MG63 (cell line): Measurements from ENCODE around the gene ZBTB22. TPM values are rescaled to one million over a fixed set of nuclear protein-coding genes. Genes with fewer than 3 reads are reported as not detected.
"Not testable (repeated sequence)": the region's sequence is repeated elsewhere in the genome, so short reads cannot be mapped to it uniquely, and the experiment has no call there.

Experiments
- DNase-seq: peaks from one replicate; pipeline ENCODE4 v3.0.0-alpha.2; 2020
- H3K27me3 ChIP-seq: fragments of 250-450 bp; sonication (Bioruptor Pico); 2 replicates; pipeline ENCODE4 v1.5.1; 2020; ENCODE audit warnings: mild to moderate bottlenecking, moderate library complexity
- H3K36me3 ChIP-seq: fragments of 250-450 bp; sonication (Bioruptor Pico); 2 replicates; pipeline ENCODE4 v1.5.1; 2020; ENCODE audit warnings: mild to moderate bottlenecking, moderate library complexity
- H3K4me3 ChIP-seq: fragments of 250-450 bp; sonication (Bioruptor Pico); 2 replicates; pipeline ENCODE4 v1.5.1; 2020; ENCODE audit warnings: mild to moderate bottlenecking, moderate library complexity
- H3K9me3 ChIP-seq: fragments of 250-450 bp; sonication (Bioruptor Pico); 2 replicates; pipeline ENCODE4 v1.5.1; 2020; ENCODE audit warnings: mild to moderate bottlenecking, moderate library complexity
- total RNA-seq: library from RNA; depleted of rRNA; stranded (reverse); fragments of >200 nt; shearing (Covaris generic); gene quantifications from 2 replicates; pipeline ENCODE4 v1.2.3, GENCODE V29; 2014; ENCODE audit warnings: low replicate concordance; rRNA removed

ZBTB22 gene, protein sequence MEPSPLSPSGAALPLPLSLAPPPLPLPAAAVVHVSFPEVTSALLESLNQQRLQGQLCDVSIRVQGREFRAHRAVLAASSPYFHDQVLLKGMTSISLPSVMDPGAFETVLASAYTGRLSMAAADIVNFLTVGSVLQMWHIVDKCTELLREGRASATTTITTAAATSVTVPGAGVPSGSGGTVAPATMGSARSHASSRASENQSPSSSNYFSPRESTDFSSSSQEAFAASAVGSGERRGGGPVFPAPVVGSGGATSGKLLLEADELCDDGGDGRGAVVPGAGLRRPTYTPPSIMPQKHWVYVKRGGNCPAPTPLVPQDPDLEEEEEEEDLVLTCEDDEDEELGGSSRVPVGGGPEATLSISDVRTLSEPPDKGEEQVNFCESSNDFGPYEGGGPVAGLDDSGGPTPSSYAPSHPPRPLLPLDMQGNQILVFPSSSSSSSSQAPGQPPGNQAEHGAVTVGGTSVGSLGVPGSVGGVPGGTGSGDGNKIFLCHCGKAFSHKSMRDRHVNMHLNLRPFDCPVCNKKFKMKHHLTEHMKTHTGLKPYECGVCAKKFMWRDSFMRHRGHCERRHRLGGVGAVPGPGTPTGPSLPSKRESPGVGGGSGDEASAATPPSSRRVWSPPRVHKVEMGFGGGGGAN
- 6.2 and 20.0 TPM in 2 replicates for total RNA-seq

DNA sequence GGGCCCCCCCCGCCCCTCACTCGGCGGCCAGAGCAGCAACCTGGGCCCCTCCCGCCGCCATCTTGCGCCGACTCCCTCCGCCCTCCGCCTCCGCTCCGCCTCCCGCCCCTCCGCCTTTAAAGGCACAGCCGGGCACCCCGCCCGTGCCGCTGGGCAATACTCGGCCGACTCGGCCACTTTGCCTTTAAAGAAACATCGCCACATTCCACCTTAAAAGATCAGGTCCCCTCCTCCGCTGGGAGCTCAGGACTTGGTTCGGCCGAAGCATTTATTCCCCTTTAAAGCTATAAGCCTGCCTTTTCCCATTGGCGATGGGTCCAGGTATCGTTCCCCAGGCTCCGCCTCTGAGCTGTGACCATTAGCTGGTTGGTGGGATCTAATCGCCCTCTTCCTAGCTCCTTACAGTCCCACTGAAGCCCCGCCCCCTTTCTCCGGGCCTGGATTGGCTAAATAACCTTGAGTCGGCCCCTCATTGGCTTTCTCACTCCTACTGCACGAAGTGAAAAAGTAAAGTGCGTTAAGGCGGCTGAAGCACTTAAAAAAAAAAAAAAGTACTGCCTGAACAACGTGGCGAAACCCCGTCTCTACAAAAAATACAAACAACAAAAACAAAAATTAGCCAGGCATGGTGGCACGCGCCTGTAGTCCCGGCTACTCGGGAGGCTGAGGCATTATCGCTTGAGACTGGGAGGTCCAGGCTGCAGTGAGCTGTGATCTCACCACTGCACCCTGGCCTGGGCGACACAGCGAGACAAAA lies at the start of gene ZBTB22:
ZBTB22 (minus strand) TSS at position 76 of the 757 bp plus-strand sequence. CDS start 828 bp downstream, outside the sequence.
- Histone ChIP-seq H3K4me3 (peak within 1 kb of the TSS; percentile 57), H3K9me3 (no peaks in the 10 kb centered on the region), H3K36me3 (peaks cover 24% of the 10 kb centered on the region), H3K27me3 (no peaks in the 10 kb centered on the region)
- peak; percentile 96 for DNase-seq

DNA sequence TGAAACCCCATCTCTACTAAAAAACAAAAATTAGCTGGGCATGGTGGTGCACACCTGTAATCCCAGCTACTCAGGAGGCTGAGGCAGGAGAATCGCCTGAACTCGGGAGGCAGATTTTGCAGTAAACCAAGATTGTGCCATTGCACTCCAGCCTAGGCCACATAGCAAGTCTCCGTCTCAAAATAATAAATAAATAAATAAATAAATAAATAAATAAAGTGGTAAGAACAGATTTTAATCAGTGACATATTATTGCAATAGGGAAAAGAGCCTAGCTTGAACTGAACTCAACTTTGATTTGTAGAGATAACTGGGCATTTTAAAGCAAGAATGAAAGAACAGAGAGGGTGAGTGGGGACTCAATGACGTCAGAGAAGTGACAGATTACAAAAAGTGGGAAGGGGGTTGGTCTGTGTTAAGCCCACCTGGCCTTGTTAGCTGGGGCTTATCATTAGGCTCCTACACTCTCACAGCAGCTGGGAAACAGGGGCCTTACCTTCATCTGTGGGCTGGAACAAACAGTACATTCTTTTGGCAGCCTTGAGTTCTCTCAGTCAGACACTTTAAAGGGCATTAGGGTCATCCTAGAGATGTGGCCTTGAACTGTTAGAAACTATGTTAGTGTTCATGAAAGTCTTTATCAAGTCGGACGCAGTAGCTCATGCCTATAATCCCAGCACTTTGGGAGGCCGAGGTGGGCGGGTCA lies 49.6 kb upstream of the ZBTB22 start:
- Histone ChIP-seq H3K27me3 (no peaks in the 10 kb centered on the region), H3K4me3 (no peak overlapping the region), H3K9me3 (no peaks in the 10 kb centered on the region), H3K36me3 (no peaks in the 10 kb centered on the region)
- no peak for DNase-seq

DNA sequence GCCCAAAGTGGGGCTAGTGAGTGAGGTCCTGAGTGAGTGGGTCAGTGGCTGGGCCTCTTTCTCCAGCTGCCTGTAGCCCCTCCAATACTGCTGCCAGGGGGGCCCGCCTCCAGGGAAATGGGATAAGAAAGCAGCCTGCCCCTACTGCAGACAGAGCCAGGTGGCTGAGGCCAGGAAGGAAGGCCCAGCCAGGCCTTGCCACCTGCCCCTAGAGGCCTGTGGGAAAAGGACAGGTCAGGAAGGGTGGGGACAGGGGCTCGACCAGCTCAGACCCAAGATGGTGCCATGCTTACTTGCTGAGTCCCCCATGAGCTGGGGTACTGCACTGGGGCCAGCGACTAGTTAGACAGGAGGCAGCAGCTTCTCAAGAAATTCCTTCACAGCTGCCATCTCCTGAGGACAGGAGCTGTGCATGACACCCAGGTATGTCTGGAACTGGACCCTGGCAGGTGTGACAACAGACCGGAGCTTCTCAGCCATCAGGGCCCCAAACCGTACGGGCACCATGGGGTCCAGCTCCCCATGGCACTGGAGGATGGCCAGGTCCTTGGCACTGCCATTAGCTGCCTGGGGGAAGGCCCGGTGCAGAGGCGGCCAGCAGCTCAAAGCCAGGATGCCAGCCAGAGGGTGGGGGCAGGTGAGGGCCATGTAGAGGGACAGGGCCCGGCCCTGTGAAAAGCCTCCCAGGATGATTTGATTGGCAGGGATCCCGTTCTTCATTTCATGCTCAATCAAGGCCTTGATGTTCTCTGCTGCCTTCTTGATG lies 47.8 kb upstream of the ZBTB22 start:
- not testable (repeated sequence) for DNase-seq, H3K9me3 ChIP-seq, H3K27me3 ChIP-seq, H3K36me3 ChIP-seq, H3K4me3 ChIP-seq

DNA sequence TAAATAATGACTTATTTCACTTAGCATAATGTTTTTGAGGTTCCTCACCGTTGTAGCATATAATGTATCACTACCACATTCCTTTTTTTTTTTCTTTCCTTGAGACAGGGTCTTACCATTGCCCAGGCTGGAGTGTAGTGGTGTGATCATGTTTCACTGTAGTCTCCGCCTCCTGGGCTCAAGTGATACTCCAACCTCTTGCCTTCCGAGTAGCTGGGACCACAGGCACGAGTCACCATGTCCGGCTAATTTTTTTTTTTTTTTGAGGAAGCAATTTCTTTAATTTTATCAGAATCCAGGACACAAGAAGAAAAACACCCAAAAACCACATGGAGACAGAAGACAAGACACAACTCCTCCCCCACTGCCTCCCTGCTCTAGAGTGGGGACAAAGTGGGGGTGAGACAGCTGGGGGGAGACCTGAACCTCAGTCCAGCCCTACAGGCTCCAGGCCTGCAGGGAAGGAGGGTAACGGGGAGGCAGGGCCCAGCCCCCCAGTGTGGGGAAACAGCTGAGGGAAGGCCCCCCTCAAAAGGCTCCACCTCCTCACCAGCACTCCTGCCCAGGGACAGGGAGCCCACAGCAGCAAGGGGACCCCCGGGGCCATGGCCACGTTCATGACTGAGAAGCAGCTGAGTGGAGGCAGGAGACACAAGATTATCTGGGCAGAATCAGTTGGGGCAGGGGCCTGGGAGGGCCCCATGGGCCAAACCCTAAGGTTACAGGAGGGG lies 47.1 kb upstream of the ZBTB22 start:
- H3K27me3 ChIP-seq, H3K4me3 ChIP-seq, H3K36me3 ChIP-seq, H3K9me3 ChIP-seq: not testable (repeated sequence)
- DNase-seq, result peak; percentile 59

DNA sequence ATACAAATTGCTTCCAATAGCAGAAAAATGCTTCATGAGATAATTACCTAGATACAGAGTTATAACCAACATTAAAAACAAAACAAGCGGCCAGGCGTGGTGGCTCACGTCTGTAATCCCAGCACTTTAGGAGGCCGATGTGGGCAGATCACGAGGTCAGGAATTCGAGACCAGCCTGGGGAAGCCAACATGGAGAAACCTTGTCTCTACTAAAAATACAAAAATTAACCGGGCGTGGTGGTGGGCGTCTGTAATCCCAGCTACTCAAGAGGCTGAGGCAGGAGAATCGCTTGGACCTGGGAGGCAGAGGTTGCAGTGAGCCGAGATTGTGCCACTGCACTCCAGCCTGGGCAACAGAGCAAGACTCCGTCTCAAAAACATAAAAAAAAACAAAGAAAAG lies 45.9 kb upstream of the ZBTB22 start:
- DNase-seq, H3K4me3 ChIP-seq, H3K36me3 ChIP-seq, H3K27me3 ChIP-seq, H3K9me3 ChIP-seq: not testable (repeated sequence)

DNA sequence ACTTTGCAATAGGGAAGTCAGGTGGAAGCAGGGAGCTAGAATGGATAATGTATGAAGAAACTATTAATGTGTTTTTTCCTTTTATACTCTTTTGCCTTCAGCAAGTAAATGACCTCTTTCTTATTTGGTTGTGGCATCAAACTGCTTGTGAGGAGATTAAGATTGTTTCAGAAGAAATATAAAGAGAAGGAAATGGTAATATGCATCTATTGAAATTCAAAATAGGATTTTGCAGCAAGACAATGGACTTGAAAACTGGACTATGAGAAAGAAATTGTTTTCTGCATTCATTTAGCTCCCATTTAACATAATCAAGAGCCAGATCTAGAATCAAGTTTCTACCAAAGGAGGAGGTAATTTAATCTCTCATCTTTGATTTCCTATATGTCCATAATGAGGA lies 41.8 kb upstream of the ZBTB22 start:
- Histone ChIP-seq H3K4me3 (no peak overlapping the region), H3K9me3 (no peaks in the 10 kb centered on the region), H3K27me3 (no peaks in the 10 kb centered on the region; the same call in 1 of the 2 replicates), H3K36me3 (no peaks in the 10 kb centered on the region)
- no peak for DNase-seq

DNA sequence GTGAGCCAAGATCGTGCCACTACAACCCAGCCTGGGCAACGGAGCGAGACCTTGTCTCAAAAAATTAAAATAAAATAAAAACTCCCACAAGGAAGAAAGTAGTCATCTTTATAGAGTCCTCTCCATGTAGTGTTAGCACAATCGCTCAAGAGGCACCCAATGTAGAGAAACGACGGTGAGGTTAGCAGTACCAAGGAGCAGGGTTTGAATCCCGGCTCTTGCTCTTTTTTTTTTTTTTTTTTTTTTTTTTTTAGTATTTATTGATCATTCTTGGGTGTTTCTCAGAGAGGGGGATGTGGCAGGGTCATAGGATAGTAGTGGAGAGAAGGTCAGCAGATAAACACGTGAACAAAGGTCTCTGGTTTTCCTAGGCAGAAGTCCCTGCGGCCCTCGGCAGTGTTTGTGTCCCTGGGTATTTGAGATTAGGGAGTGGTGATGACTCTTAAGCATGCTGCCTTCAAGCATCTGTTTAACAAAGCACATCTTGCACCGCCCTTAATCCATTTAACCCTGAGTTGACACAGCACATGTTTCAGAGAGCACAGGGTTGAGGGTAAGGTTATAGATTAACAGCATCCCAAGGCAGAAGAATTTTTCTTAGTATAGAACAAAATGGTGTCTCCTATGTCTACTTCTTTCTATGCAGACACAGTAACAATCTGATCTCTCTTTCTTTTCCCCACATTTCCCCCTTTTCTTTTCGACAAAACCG lies 39.8 kb upstream of the ZBTB22 start:
- DNase-seq, H3K9me3 ChIP-seq, H3K36me3 ChIP-seq, H3K4me3 ChIP-seq, H3K27me3 ChIP-seq: not testable (repeated sequence)

DNA sequence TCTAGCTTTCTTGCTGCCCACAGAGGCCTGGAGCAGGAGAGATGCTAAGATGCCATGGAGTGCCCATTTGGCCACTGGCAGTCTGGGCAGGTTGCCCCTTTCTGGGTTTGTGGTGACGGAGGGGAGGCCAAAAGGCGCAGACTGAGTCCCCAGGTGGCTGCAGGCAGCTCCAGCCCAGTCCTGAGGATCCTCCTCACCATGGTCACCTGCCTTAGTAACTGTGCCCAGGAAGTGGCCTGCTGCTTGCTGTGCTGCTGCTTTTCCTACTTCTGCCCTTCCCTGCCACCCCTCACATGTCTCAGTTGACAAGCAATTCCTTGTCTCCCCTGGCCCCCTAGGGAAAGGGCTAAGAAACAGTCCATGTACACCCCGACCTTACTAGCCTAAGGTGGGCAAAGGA lies 38.8 kb upstream of the ZBTB22 start:
- no peak overlapping the region for H3K4me3 ChIP-seq
- H3K27me3 ChIP-seq, result no peaks in the 10 kb centered on the region; the same call in 1 of the 2 replicates
- DNase-seq, result no peak
- H3K9me3 ChIP-seq, result no peaks in the 10 kb centered on the region
- H3K36me3 ChIP-seq, result no peaks in the 10 kb centered on the region

DNA sequence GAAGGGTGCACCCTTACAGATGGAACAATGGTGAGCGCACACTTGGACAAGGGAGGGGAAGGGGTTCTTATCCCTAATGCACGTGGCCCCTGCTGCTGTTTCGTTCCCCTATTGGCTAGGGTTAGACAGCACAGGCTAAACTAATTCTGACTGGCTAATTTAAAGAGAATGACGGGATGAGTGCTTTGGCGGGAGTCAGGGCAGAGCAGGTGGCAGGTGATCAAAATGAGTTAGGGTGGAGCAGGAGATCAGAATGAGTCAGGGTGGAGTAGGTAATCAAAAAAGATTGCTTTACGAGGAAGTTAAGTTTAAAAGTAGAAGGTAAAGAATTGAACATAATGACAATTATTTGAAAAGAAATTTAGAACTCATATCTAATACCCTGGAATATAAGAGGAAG lies 38.3 kb upstream of the ZBTB22 start:
- not testable (repeated sequence) for H3K9me3 ChIP-seq, DNase-seq, H3K36me3 ChIP-seq, H3K27me3 ChIP-seq, H3K4me3 ChIP-seq

DNA sequence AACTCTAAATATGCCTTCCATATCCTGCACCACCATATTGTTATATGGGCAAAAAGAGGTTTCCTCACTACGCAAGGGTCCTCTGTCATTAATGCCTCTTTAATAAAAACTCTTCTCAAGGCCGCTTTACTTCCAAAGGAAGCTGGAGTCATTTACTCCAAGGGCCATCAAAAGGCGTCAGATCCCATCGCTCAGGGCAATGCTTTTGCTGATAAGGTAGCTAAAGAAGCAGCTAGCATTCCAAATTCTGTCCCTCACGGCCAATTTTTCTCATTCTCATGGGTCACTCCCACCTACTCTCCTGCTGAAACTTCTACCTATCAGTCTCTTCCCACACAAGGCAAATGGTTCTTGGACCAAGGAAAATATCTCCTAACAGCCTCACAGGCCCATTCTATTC lies 30.3 kb upstream of the ZBTB22 start:
- no peaks in the 10 kb centered on the region for H3K36me3 ChIP-seq
- no peak overlapping the region for H3K4me3 ChIP-seq
- no peaks in the 10 kb centered on the region for H3K27me3 ChIP-seq
- no peak for DNase-seq
- H3K9me3 ChIP-seq, result no peaks in the 10 kb centered on the region

DNA sequence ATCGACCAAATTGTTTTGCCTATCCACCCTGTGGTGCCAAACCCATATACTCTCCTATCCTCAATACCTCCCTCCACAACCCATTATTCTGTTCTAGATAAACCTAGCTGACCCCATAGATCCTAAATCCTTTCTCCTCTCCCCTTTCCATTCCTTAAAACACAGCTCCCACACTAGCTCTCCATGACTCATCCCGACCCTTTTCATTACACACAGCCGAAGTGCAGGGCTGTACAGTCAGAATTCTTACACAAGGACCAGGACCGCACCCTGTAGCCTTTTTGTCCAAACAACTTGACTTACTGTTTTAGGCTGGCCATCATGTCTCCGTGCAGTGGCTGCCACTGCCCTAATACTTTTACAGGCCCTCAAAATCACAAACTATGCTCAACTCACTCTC lies 29.4 kb upstream of the ZBTB22 start:
- not testable (repeated sequence) for H3K9me3 ChIP-seq, H3K36me3 ChIP-seq, H3K4me3 ChIP-seq, H3K27me3 ChIP-seq
- peak; percentile 3 for DNase-seq

DNA sequence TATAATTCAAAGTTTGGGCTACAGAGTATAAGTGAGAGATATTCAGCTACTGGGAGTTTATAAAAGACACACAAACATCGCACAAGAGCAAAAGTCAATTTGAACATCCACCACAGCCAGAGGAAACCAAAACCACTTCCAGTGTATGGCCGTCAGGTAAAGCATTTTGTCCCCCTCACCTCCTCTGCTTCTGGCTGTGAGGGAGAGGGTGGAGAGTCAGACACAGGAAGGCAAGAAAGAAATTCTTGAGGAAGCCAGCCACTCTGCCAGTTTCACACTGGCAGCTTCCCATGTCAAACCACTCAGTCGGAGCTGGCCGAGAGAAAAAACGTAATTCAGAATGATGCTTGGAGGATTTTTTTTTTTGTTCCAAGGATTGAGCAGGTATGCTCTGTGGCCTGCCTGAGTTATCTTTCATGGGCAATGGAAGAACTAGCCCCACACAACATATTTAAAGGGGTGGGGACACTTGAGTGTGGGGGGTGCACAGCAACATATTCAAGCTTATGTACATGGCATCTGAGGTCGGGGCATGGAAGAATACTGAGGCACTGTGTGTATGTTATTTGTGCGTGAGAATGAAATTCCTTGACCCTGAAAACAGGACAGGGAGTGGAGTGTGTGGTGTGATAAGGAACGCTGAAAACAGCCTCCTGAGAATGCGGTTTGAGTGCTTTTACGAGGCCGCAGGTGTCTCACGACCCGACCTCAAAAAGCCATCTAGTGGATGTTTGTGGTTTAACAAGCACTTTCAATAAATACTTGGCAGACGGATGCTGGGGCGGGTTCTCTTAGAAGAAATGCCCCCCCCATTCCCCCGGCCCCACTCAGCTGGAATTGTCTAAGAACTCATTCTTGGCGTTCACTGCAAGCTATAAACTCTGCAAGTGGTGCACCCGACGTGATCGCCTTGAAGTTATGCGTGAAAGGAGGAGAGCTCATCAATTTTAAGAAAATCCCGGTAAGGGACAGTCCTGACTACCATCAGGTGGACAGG lies 27.5 kb upstream of the ZBTB22 start:
- peak; percentile 44 for DNase-seq
- Histone ChIP-seq H3K27me3 (no peaks in the 10 kb centered on the region), H3K4me3 (no peak overlapping the region), H3K36me3 (no peaks in the 10 kb centered on the region), H3K9me3 (no peaks in the 10 kb centered on the region)

DNA sequence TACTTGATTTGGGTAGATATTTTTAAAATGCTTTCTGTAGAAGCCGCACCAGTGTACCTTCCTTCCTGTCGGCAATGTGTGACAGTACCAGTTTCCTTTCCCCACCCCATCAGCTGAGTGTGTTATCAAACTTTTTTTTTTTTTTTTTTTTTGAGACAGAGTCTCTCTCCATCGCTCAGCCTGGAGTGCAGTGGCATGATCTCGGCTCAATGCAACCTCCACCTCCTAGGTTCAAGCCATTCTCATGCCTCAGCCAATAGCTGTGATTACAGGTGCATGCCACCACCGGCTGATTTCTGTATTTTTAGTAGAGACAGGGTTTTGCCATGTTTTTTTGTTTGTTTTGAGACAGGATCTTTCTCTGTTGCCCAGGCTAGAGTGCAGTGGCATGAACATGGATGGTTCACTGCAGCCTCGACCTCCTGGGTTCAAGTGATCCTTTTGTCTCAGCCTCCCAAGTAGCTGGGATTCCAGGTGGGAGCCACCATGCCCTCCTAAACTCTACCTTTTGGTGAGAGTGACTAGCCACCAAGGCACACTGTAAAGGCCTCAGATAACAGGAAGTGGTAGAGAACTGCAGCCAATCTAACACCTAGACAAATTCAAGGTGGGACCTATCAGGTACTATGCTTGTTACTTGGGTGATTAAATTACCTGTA lies 26.5 kb upstream of the ZBTB22 start:
- Histone ChIP-seq H3K36me3 (no peaks in the 10 kb centered on the region), H3K27me3 (no peaks in the 10 kb centered on the region), H3K4me3 (no peak overlapping the region), H3K9me3 (no peaks in the 10 kb centered on the region)
- no peak for DNase-seq

DNA sequence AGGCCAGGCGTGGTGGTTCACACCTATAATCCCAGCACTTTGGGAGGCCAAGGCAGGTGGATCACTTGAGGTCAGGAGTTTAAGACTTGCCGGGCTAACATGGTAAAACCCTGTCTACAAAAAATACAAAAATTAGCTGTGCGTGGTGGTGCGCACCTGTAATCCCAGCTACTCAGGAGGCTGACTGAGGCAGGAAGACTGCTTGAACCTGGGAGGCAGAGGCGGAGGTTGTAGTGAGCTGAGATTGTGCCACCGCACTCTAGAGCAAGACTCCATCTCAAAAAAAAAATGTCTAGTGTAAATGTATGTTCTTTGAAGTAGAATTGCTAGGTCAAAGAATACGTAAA lies 26.0 kb upstream of the ZBTB22 start:
- not testable (repeated sequence) for H3K4me3 ChIP-seq, H3K36me3 ChIP-seq, DNase-seq, H3K27me3 ChIP-seq, H3K9me3 ChIP-seq
